Heart left ventricle (tissue), 16 donors: ENCODE data around the gene OPHN1. TPM values are rescaled to one million over a fixed set of nuclear protein-coding genes. Genes with fewer than 3 reads are reported as not detected.
A peak's percentile ranks its signal among the peaks of the same experiment; 100 is the strongest.

Experiments used
- ATAC-seq, 4 donors: fragments of 200-7000 bp; cut with Tn5 transposase; one replicate each; pipeline ENCODE4 v1.9.1; 2020 to 2022; ENCODE audit warnings: moderate library complexity in 4 of 4, mild to moderate bottlenecking in 3 of 4, moderate number of reproducible peaks in 1 of 4
- DNase-seq, 5 donors: peaks; one replicate each; pipeline ENCODE4 v3.0.0-alpha.2; 2020
- H3K27ac ChIP-seq, 12 donors: fragments of 200-600 bp; sonication (generic) in 4 of 12; one replicate each; pipeline versions ENCODE4 v1.5.0 to v1.8.0; 2016 to 2022; ENCODE audit warnings: mild to moderate bottlenecking in 2 of 12
- H3K27me3 ChIP-seq, 9 donors: fragments of 200-600 bp; sonication (generic) in 2 of 9; one replicate each; pipeline versions ENCODE4 v1.5.1 to v1.8.0; 2016 to 2022; ENCODE audit warnings: mild to moderate bottlenecking in 3 of 9
- H3K36me3 ChIP-seq, 9 donors: fragments of 200-600 bp; sonication (generic) in 2 of 9; one replicate each; pipeline versions ENCODE4 v1.5.0 to v1.8.0; 2018 to 2022; ENCODE audit warnings: mild to moderate bottlenecking in 2 of 9
- H3K4me1 ChIP-seq, 12 donors: fragments of 200-600 bp; sonication (generic) in 4 of 12; one replicate each; pipeline versions ENCODE4 v1.5.0 to v1.8.0; 2016 to 2022; ENCODE audit warnings: mild to moderate bottlenecking in 3 of 12
- H3K4me3 ChIP-seq, 12 donors: fragments of 200-600 bp; sonication (generic) in 4 of 12; one replicate each; pipeline versions ENCODE4 v1.5.0 to v1.8.0; 2017 to 2022; ENCODE audit warnings: mild to moderate bottlenecking in 9 of 12, moderate library complexity in 4 of 12
- H3K9me3 ChIP-seq, 12 donors: fragments of 200-600 bp; sonication (generic) in 4 of 12; one replicate each; pipeline versions ENCODE4 v1.5.0 to v1.8.0; 2016 to 2022; ENCODE audit warnings: mild to moderate bottlenecking in 1 of 12
- POLR2A ChIP-seq, 2 donors: fragments of 450-650 bp; IDR thresholded peaks; one replicate each; pipeline ENCODE4 v1.6.1; 2017; ENCODE audit warnings: antibody characterized with exemption in 2 of 2, mild to moderate bottlenecking in 2 of 2, moderate library complexity in 2 of 2
- WGBS, 4 donors: extraction: QIAGEN DNeasy Blood & Tissue Kit in 2 of 4; methylation state at CpG; one replicate each; pipeline versions ENCODE4 v1.1.5 to v1.1.7; 2013 to 2018; 5-methylcytosine and 5-hydroxymethylcytosine counted together
- intact Hi-C, 10 donors: fragments of 100-400 bp; cut with DNase I; formaldehyde crosslinking; loops; one replicate each; pipeline versions ENCODE4 v1.11.1 to v1.14.2; 2022
- polyA plus RNA-seq, 2 donors: library from polyadenylated mRNA; stranded (reverse); fragments of 200-250 nt; gene quantifications; one replicate each; pipeline ENCODE4 v1.2.3, GENCODE V29; 2013
- total RNA-seq, 9 donors: library from RNA; depleted of rRNA in 2 of 9; stranded (reverse); fragments of >200 nt in 2 of 9; fragmentation: NEBNext Ultra II Directional in 3 of 9; extraction: Animal tissue kit (Norgen Biotek cat#: 25700) in 3 of 9; gene quantifications; one replicate each; pipeline versions ENCODE4 v1.1.0 to v1.2.4, GENCODE V29; 2016 to 2023
- TF ChIP-seq, protein P1 (sequence below), 12 donors: fragments of 200-600 bp; sonication (generic) in 4 of 12; IDR thresholded peaks; one replicate each; pipeline versions ENCODE4 v1.5.0 to v1.8.0; 2018 to 2022; ENCODE audit warnings: antibody characterized with exemption in 12 of 12, mild to moderate bottlenecking in 5 of 12
- donor health status: ischemic (EF 13 %, LVEDD 7.1; RV severe dilation, severe dysfunction).
- donor health status: healthy with polysubstance abuse.
- donor health status: DM: no; HTN: yes; CAD: no.
- donor health status: DM: no; HTN: no; CAD: no.
- donor health status: ischemic (EF 25% LVEDD 6.9; RV normal size, moderate dysfunction).
- donor health status: ischemic (EF 25% LVEDD 5.7; RV mildly dilated, moderate dysfunction).
- donor health status: healthy.
- donor health status: DM: yes; HTN: yes; CAD: no.
- donor health status: ischemic (EF 35%, LVEDD 5.7; RV mildly dilated, moderate dysfunction).
- donor health status: nonischemic (EF 11% LVEDD 7.7; RV severe dilation, severe dysfunction).
- donor health status: DM: yes; HTN: yes; CAD: no.
- donor health status: PGD.
- donor health status: ischemic (EF 29% LVEDD 5.4; RV normal size, mild dysfunction).
- donor health status: nonischemic (EF 23%, LVEDD 6.1; RV moderate dilation, normal function).

OPHN1 gene
- total and polyA plus RNA-seq, 11 donors, result 0.95 to 9.6 (median 5.7) TPM

DNA sequence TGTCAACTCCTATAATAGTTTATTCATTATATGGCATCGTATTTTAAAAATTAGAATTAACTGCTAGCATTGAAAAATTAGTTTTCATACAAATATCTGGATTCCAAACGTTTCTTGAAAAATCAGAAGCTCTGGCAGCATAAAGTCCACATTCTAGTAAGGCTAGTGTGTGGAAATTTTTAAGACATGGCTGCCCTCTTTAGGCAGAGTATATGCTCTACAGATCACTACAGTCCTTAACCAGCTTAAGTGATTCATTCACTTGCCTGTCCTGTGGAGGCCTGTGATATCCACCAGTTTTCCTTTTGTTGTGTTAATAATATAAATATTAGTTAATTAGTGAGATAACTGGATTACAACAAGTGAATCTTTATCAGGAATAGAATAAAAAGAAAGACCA is 287.2 kb downstream of the OPHN1 start:
- intact Hi-C loops, result loop anchor here in 3 of 10 donors (5.0 to 10.0 kb wide), 2 partner anchors 419 to 591 kb away; no protein-coding TSS in a partner anchor
- no peaks in the 10 kb centered on the region for H3K27me3 ChIP-seq
- WGBS, 4 donors, result 15 to 22% (median 17%) methylated on average over 2 of the region's 2 CpGs
- no peak for TF ChIP-seq POLR2A (IDR thresholded peaks at IDR 0.05)
- TF ChIP-seq, protein P1, sequence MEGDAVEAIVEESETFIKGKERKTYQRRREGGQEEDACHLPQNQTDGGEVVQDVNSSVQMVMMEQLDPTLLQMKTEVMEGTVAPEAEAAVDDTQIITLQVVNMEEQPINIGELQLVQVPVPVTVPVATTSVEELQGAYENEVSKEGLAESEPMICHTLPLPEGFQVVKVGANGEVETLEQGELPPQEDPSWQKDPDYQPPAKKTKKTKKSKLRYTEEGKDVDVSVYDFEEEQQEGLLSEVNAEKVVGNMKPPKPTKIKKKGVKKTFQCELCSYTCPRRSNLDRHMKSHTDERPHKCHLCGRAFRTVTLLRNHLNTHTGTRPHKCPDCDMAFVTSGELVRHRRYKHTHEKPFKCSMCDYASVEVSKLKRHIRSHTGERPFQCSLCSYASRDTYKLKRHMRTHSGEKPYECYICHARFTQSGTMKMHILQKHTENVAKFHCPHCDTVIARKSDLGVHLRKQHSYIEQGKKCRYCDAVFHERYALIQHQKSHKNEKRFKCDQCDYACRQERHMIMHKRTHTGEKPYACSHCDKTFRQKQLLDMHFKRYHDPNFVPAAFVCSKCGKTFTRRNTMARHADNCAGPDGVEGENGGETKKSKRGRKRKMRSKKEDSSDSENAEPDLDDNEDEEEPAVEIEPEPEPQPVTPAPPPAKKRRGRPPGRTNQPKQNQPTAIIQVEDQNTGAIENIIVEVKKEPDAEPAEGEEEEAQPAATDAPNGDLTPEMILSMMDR (IDR thresholded peaks at IDR 0.05), result peak in 11 of 12 donors; percentile 8 to 51 (median 33)
- no peak overlapping the region for H3K27ac ChIP-seq
- no peaks in the 10 kb centered on the region for H3K9me3 ChIP-seq
- no peak for DNase-seq
- no peak overlapping the region for H3K4me3 ChIP-seq
- ATAC-seq, result peak in 2 of 4 donors; percentile 68 to 78
- H3K36me3 ChIP-seq, result no peaks in the 10 kb centered on the region
- H3K4me1 ChIP-seq, result no peaks in the 10 kb centered on the region

GRCh38 chrX:68139791-68140190 is 293.5 kb downstream of the OPHN1 start:
- intact Hi-C loops, result loop anchor here in 1 of 10 donors (10.0 kb wide), 1 partner anchor 585 kb away; no protein-coding TSS in a partner anchor
- Histone ChIP-seq H3K27ac (no peak overlapping the region), H3K4me1 (no peaks in the 10 kb centered on the region), H3K36me3 (no peaks in the 10 kb centered on the region), H3K4me3 (no peak overlapping the region), H3K27me3 (no peaks in the 10 kb centered on the region), H3K9me3 (no peaks in the 10 kb centered on the region)
- 63 to 84% (median 74%) methylated on average over 2 of the region's 2 CpGs for WGBS, 4 donors
- DNase-seq, result no peak
- no peak for TF ChIP-seq POLR2A (IDR thresholded peaks at IDR 0.05)
- TF ChIP-seq, protein P1 (IDR thresholded peaks at IDR 0.05), result no peak
- no peak for ATAC-seq

GRCh38 chrX:68133181-68133580 is 300.1 kb downstream of the OPHN1 start:
- WGBS, 4 donors, result 67 to 95% (median 90%) methylated on average over 4 of the region's 4 CpGs
- no peak overlapping the region for H3K27ac ChIP-seq
- H3K36me3 ChIP-seq, result no peaks in the 10 kb centered on the region
- DNase-seq (no peak), ATAC-seq (no peak)
- no peak overlapping the region for H3K4me3 ChIP-seq
- TF ChIP-seq, protein P1 (IDR thresholded peaks at IDR 0.05), result no peak
- TF ChIP-seq POLR2A (IDR thresholded peaks at IDR 0.05), result no peak
- H3K4me1 ChIP-seq, result no peaks in the 10 kb centered on the region
- no peaks in the 10 kb centered on the region for H3K9me3 ChIP-seq
- intact Hi-C loops, result loop anchor here in 1 of 10 donors (5.0 kb wide), 1 partner anchor 411 kb away; no protein-coding TSS in a partner anchor
- no peaks in the 10 kb centered on the region for H3K27me3 ChIP-seq

DNA sequence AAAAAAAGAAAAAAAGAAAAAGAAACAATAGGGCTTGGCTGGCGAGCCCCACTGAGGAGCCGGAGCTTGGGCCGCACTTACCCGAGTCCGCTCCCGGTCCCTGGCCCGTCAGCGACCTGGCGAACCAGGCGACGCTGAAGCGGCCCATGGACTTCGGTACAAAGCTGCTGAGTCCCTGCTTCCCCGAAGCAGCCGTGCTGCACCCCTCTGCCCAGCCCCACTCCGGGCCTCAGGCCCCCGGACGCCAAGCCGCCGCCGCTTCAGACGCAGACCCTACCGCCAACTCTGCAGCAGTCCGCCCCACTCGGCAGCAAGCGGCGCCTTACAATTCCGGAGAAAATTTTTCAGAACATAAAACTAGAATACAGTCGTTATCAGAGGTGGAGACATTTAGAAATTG is 300.5 kb downstream of the OPHN1 start:
- intact Hi-C loops, result loop anchor here in 1 of 10 donors (5.0 kb wide), 1 partner anchor 410 kb away; no protein-coding TSS in a partner anchor

More for the DNA sequence above, 300.5 kb downstream of the OPHN1 start:
- Histone ChIP-seq H3K4me1 (no peaks in the 10 kb centered on the region), H3K4me3 (no peak overlapping the region), H3K27me3 (no peaks in the 10 kb centered on the region), H3K9me3 (no peaks in the 10 kb centered on the region), H3K36me3 (no peaks in the 10 kb centered on the region), H3K27ac (no peak overlapping the region)
- WGBS, 4 donors, result 87 to 98% (median 94%) methylated on average over 29 of the region's 29 CpGs
- ATAC-seq (no peak), DNase-seq (no peak)
- TF ChIP-seq, protein P1 (IDR thresholded peaks at IDR 0.05), result no peak
- TF ChIP-seq POLR2A (IDR thresholded peaks at IDR 0.05), result no peak
